ENCODE data around the gene SLC41A1. TPM values are rescaled to one million over a fixed set of nuclear protein-coding genes. Genes with fewer than 3 reads are reported as not detected.

SLC41A1 gene
- total RNA-seq, 2 experiments from 2014 or later, result 23.8 to 26.4 TPM

- H3K36me3 ChIP-seq (ENCODE audit: insufficient read depth, low read length), result peaks cover 9% of the 10 kb centered on the region
- H3K27ac Mint-ChIP-seq, result peak overlapping the region; percentile 85
- H3K4me3 Mint-ChIP-seq, result peak overlapping the region; percentile 97
- no peaks in the 10 kb centered on the region for H3K27me3 ChIP-seq (ENCODE audit: control insufficient read depth in 1 of 2, insufficient read depth in 2 of 2, low read length in 2 of 2)
- DNase-seq (peak in 3 of 14 experiments; percentile 13 to 41 (median 30)), ATAC-seq (ENCODE audit: poor library complexity) (no peak)
- H3K4me1 ChIP-seq (ENCODE audit: insufficient read depth, low read length), result peaks cover 75% of the 10 kb centered on the region
- intact Hi-C loops (cut with DNase I, micrococcal nuclease), result no loop called here
- POLR2A ChIA-PET, result interaction anchor here (0.7 to 1.6 kb wide), 5 partner anchors 11 to 62 kb away, joined by 3 to 6 read pairs (median 4); partner anchors contain the start of genes PM20D1 and RAB29
- no peak overlapping the region for H3K4me3 ChIP-seq (ENCODE audit: low read length)
- peaks cover 48% of the 10 kb centered on the region for H3K36me3 Mint-ChIP-seq (ENCODE audit: low read depth)
- CTCF ChIA-PET, result interaction anchor here (0.6 to 2.6 kb wide), 2 partner anchors 10 to 61 kb away, joined by 3 to 8 read pairs; partner anchors contain the start of gene NUCKS1
- H3K27me3 Mint-ChIP-seq, result no peaks in the 10 kb centered on the region
- no peaks in the 10 kb centered on the region for H3K9me3 ChIP-seq (ENCODE audit: control insufficient read depth in 1 of 2, insufficient read depth in 1 of 2, low read length in 2 of 2)
- peaks cover 83% of the 10 kb centered on the region for H3K4me1 Mint-ChIP-seq (ENCODE audit: low read depth)
- H3K9me3 Mint-ChIP-seq, result no peaks in the 10 kb centered on the region
- no peak overlapping the region for H3K27ac ChIP-seq (ENCODE audit: low read depth in 1 of 2, low read length in 2 of 2)
- peak; percentile 32 for TF ChIP-seq CTCF (IDR thresholded peaks at IDR 0.05)
Measured at GRCh38 chr1:205810448-205811157, 2.4 kb downstream of the SLC41A1 start.

GRCh38 chr1:205809942-205810345 lies 3.1 kb downstream of the SLC41A1 start:
- no peak for TF ChIP-seq CTCF (IDR thresholded peaks at IDR 0.05)
- no peaks in the 10 kb centered on the region for H3K9me3 Mint-ChIP-seq
- DNase-seq (no peak), ATAC-seq (ENCODE audit: poor library complexity) (no peak)
- POLR2A ChIA-PET, result interaction anchor here (0.6 to 1.6 kb wide), 4 partner anchors 10 to 85 kb away, joined by 3 to 4 read pairs (median 3); partner anchors contain the start of genes PM20D1 and RAB29
- H3K4me1 ChIP-seq (ENCODE audit: insufficient read depth, low read length), result peaks cover 81% of the 10 kb centered on the region
- H3K27ac ChIP-seq (ENCODE audit: low read depth in 1 of 2, low read length in 2 of 2), result no peak overlapping the region
- H3K36me3 Mint-ChIP-seq (ENCODE audit: low read depth), result peaks cover 48% of the 10 kb centered on the region
- H3K9me3 ChIP-seq (ENCODE audit: control insufficient read depth in 1 of 2, insufficient read depth in 1 of 2, low read length in 2 of 2), result no peaks in the 10 kb centered on the region
- H3K27me3 ChIP-seq (ENCODE audit: control insufficient read depth in 1 of 2, insufficient read depth in 2 of 2, low read length in 2 of 2), result no peaks in the 10 kb centered on the region
- no peaks in the 10 kb centered on the region for H3K27me3 Mint-ChIP-seq
- peak overlapping the region; percentile 25 for H3K4me3 Mint-ChIP-seq
- CTCF ChIA-PET, result interaction anchor here (2.6 kb wide), 1 partner anchor 11 kb away, joined by 8 read pairs; no protein-coding TSS in a partner anchor
- no peak overlapping the region for H3K4me3 ChIP-seq (ENCODE audit: low read length)
- intact Hi-C loops (cut with DNase I, micrococcal nuclease), result loop anchor here in 1 of 2 experiments (2.0 kb wide), 1 partner anchor 57 kb away; no protein-coding TSS in a partner anchor
- H3K36me3 ChIP-seq (ENCODE audit: insufficient read depth, low read length), result peaks cover 9% of the 10 kb centered on the region
- H3K4me1 Mint-ChIP-seq (ENCODE audit: low read depth), result peaks cover 88% of the 10 kb centered on the region
- no peak overlapping the region for H3K27ac Mint-ChIP-seq

- DNase-seq (no peak), ATAC-seq (ENCODE audit: poor library complexity) (no peak)
- no peaks in the 10 kb centered on the region for H3K27me3 ChIP-seq (ENCODE audit: control insufficient read depth in 1 of 2, insufficient read depth in 2 of 2, low read length in 2 of 2)
- CTCF ChIA-PET, result interaction anchor here (2.6 kb wide), 1 partner anchor 11 kb away, joined by 8 read pairs; no protein-coding TSS in a partner anchor
- peak overlapping the region; percentile 32 for H3K4me3 Mint-ChIP-seq
- H3K36me3 Mint-ChIP-seq (ENCODE audit: low read depth), result peaks cover 52% of the 10 kb centered on the region
- peaks cover 86% of the 10 kb centered on the region for H3K4me1 ChIP-seq (ENCODE audit: insufficient read depth, low read length)
- POLR2A ChIA-PET, result interaction anchor here (0.6 to 1.6 kb wide), 3 partner anchors 34 to 85 kb away, joined by 3 to 4 read pairs (median 3); partner anchors contain the start of genes PM20D1 and RAB29
- H3K27me3 Mint-ChIP-seq, result no peaks in the 10 kb centered on the region
- no peak overlapping the region for H3K27ac ChIP-seq (ENCODE audit: low read depth in 1 of 2, low read length in 2 of 2)
- H3K9me3 ChIP-seq (ENCODE audit: control insufficient read depth in 1 of 2, insufficient read depth in 1 of 2, low read length in 2 of 2), result no peaks in the 10 kb centered on the region
- no peak overlapping the region for H3K4me3 ChIP-seq (ENCODE audit: low read length)
- intact Hi-C loops (cut with DNase I, micrococcal nuclease), result loop anchor here in 1 of 2 experiments (2.0 kb wide), 1 partner anchor 57 kb away; no protein-coding TSS in a partner anchor
- H3K36me3 ChIP-seq (ENCODE audit: insufficient read depth, low read length), result peaks cover 11% of the 10 kb centered on the region
- TF ChIP-seq CTCF (IDR thresholded peaks at IDR 0.05), result no peak
- no peaks in the 10 kb centered on the region for H3K9me3 Mint-ChIP-seq
- peak overlapping the region; percentile 25 for H3K27ac Mint-ChIP-seq
- H3K4me1 Mint-ChIP-seq (ENCODE audit: low read depth), result peaks cover 88% of the 10 kb centered on the region
Measured at GRCh38 chr1:205809469-205809868, 3.5 kb downstream of the SLC41A1 start.
